ENCODE measurements around the gene ATP2B2. TPM values are rescaled to one million over a fixed set of nuclear protein-coding genes. Genes with fewer than 3 reads are reported as not detected.
A peak's percentile ranks its signal among the peaks of the same experiment; 100 is the strongest.

Gene ATP2B2
- total RNA-seq, 2 experiments from 2014 or later, result 0.06 TPM; not detected in 1

GRCh38 chr3:10279384-10280176 is 225.8 kb downstream of the ATP2B2 start:
- Histone ChIP-seq H3K4me1 (ENCODE audit: insufficient read depth, low read length, poor library complexity, severe bottlenecking) (peaks cover 5% of the 10 kb centered on the region), H3K9me3 (ENCODE audit: low read length) (no peaks in the 10 kb centered on the region), H3K79me2 (ENCODE audit: insufficient read depth, low read depth, low read length) (peaks cover 35% of the 10 kb centered on the region), H3K4me3 (ENCODE audit: low read depth, low read length, poor library complexity, severe bottlenecking) (no peak overlapping the region), H4K20me1 (ENCODE audit: insufficient read depth, low read length) (no peaks in the 10 kb centered on the region; the same call in 1 of the 2 replicates), H2AFZ (ENCODE audit: low read length) (no peak overlapping the region), H3K9me2 (ENCODE audit: insufficient read depth, low read length) (no peaks in the 10 kb centered on the region), H3K27ac (ENCODE audit: low read depth, low read length, poor library complexity, severe bottlenecking) (no peak overlapping the region), H3K4me2 (ENCODE audit: low read length) (no peak overlapping the region), H3K36me3 (ENCODE audit: insufficient read depth, low read length) (peaks cover 95% of the 10 kb centered on the region)
- ChIA-PET CTCF (ENCODE audit: unreplicated experiment) (no interaction called here), POLR2A (interaction anchor here (0.6 kb wide), 1 partner anchor 396 kb away, joined by 5 read pairs; no protein-coding TSS in a partner anchor)
- intact Hi-C loops (cut with micrococcal nuclease; ENCODE audit: unreplicated experiment), result no loop called here
- DNase-seq (ENCODE audit: low spot score), result no peak
- BruUV-seq (replicated peaks), result TSS peak; percentile 28
- TF ChIP-seq CTCF (conservative IDR thresholded peaks at IDR 0.05; ENCODE audit: low read length) (no peak), EZH2phosphoT487 (IDR thresholded peaks at IDR 0.05; ENCODE audit: borderline replicate concordance, low read depth, low read length) (no peak)

GRCh38 chr3:10278501-10278900 is 226.9 kb downstream of the ATP2B2 start:
- no peak overlapping the region for H3K4me3 ChIP-seq (ENCODE audit: low read depth, low read length, poor library complexity, severe bottlenecking)
- peaks cover 46% of the 10 kb centered on the region for H3K79me2 ChIP-seq (ENCODE audit: insufficient read depth, low read depth, low read length)
- intact Hi-C loops (cut with micrococcal nuclease; ENCODE audit: unreplicated experiment), result no loop called here
- no peaks in the 10 kb centered on the region for H3K9me3 ChIP-seq (ENCODE audit: low read length)
- TF ChIP-seq EZH2phosphoT487 (IDR thresholded peaks at IDR 0.05; ENCODE audit: borderline replicate concordance, low read depth, low read length) (no peak), CTCF (conservative IDR thresholded peaks at IDR 0.05; ENCODE audit: low read length) (no peak)
- no peak overlapping the region for H2AFZ ChIP-seq (ENCODE audit: low read length)
- H3K4me2 ChIP-seq (ENCODE audit: low read length), result no peak overlapping the region
- ChIA-PET CTCF (ENCODE audit: unreplicated experiment) (no interaction called here), POLR2A (no interaction called here)
- H3K9me2 ChIP-seq (ENCODE audit: insufficient read depth, low read length), result no peaks in the 10 kb centered on the region
- BruUV-seq (replicated peaks), result no TSS peak
- H3K4me1 ChIP-seq (ENCODE audit: insufficient read depth, low read length, poor library complexity, severe bottlenecking), result peaks cover 15% of the 10 kb centered on the region
- no peak for DNase-seq (ENCODE audit: low spot score)
- H4K20me1 ChIP-seq (ENCODE audit: insufficient read depth, low read length), result peaks cover 8% of the 10 kb centered on the region
- H3K36me3 ChIP-seq (ENCODE audit: insufficient read depth, low read length), result peaks cover 98% of the 10 kb centered on the region
- no peak overlapping the region for H3K27ac ChIP-seq (ENCODE audit: low read depth, low read length, poor library complexity, severe bottlenecking)

GRCh38 chr3:10277115-10277625 is 228.2 kb downstream of the ATP2B2 start:
- Histone ChIP-seq H3K4me3 (ENCODE audit: low read depth, low read length, poor library complexity, severe bottlenecking) (no peak overlapping the region), H3K9me3 (ENCODE audit: low read length) (no peaks in the 10 kb centered on the region), H3K9me2 (ENCODE audit: insufficient read depth, low read length) (no peaks in the 10 kb centered on the region), H3K79me2 (ENCODE audit: insufficient read depth, low read depth, low read length) (peaks cover 59% of the 10 kb centered on the region), H3K36me3 (ENCODE audit: insufficient read depth, low read length) (peaks cover 98% of the 10 kb centered on the region), H3K27ac (ENCODE audit: low read depth, low read length, poor library complexity, severe bottlenecking) (no peak overlapping the region), H3K4me2 (ENCODE audit: low read length) (no peak overlapping the region), H4K20me1 (ENCODE audit: insufficient read depth, low read length) (peaks cover 16% of the 10 kb centered on the region), H3K4me1 (ENCODE audit: insufficient read depth, low read length, poor library complexity, severe bottlenecking) (peaks cover 23% of the 10 kb centered on the region), H2AFZ (ENCODE audit: low read length) (no peak overlapping the region)
- intact Hi-C loops (cut with micrococcal nuclease; ENCODE audit: unreplicated experiment), result no loop called here
- ChIA-PET CTCF (ENCODE audit: unreplicated experiment) (no interaction called here), POLR2A (no interaction called here)
- DNase-seq (ENCODE audit: low spot score), result no peak
- BruUV-seq (replicated peaks), result no TSS peak
- no peak for TF ChIP-seq EZH2phosphoT487 (IDR thresholded peaks at IDR 0.05; ENCODE audit: borderline replicate concordance, low read depth, low read length)
- TF ChIP-seq CTCF (conservative IDR thresholded peaks at IDR 0.05; ENCODE audit: low read length), result no peak
